Retinal pigment epithelial cell (primary cell): ENCODE measurements around the gene ATG9B.
A peak's percentile ranks its signal among the peaks of the same experiment; 100 is the strongest.

Source experiments
- DNase-seq: peaks from one replicate; pipeline ENCODE4 v3.0.0-alpha.2; 2010; ENCODE audit warnings: low read depth
- H3K4me3 ChIP-seq: 2 replicates; pipeline ENCODE4 v1.5.1; 2011; ENCODE audit warnings: mild to moderate bottlenecking, low read length, control low read depth, moderate library complexity
- TF ChIP-seq, protein P1 (sequence below): conservative IDR thresholded peaks from 2 replicates; pipeline ENCODE4 v1.5.1; 2011; ENCODE audit warnings: low read depth, low read length, control low read depth, inconsistent platforms

Gene ATG9B

DNA sequence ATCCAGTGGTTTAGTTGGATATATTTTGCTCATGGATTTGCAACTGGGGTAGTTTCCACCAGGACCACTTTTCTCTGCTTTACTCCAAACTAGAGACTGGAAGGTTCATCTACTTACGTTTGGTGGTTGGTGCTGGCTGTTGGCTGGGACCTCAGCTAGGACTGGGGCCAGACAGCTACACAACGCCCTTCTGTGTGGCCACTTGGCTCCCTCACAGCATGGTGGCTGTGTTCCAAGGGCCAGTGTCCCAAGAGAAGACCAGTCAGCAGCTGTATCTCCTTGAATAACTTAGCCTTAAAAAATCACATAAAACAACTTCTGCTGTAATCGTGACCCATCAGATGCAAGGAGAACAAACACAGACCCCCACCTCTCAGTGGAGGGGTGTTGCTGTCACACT lies 41.9 kb downstream of the ATG9B start:
- TF ChIP-seq, protein P1, sequence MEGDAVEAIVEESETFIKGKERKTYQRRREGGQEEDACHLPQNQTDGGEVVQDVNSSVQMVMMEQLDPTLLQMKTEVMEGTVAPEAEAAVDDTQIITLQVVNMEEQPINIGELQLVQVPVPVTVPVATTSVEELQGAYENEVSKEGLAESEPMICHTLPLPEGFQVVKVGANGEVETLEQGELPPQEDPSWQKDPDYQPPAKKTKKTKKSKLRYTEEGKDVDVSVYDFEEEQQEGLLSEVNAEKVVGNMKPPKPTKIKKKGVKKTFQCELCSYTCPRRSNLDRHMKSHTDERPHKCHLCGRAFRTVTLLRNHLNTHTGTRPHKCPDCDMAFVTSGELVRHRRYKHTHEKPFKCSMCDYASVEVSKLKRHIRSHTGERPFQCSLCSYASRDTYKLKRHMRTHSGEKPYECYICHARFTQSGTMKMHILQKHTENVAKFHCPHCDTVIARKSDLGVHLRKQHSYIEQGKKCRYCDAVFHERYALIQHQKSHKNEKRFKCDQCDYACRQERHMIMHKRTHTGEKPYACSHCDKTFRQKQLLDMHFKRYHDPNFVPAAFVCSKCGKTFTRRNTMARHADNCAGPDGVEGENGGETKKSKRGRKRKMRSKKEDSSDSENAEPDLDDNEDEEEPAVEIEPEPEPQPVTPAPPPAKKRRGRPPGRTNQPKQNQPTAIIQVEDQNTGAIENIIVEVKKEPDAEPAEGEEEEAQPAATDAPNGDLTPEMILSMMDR, result no peak
- no peak overlapping the region for H3K4me3 ChIP-seq
- no peak for DNase-seq

- DNase-seq, result no peak
- TF ChIP-seq, protein P1, result no peak
- no peak overlapping the region for H3K4me3 ChIP-seq
These were observed 42.6 kb downstream of the ATG9B start for GRCh38 chr7:150981644-150982043.

GRCh38 chr7:150980663-150981062 lies 43.6 kb downstream of the ATG9B start:
- H3K4me3 ChIP-seq, result no peak overlapping the region
- DNase-seq, result no peak
- TF ChIP-seq, protein P1, result peak; percentile 27

- DNase-seq, result no peak
- TF ChIP-seq, protein P1, result no peak
- no peak overlapping the region for H3K4me3 ChIP-seq
These were observed 44.4 kb downstream of the ATG9B start for GRCh38 chr7:150979713-150980390.

DNA sequence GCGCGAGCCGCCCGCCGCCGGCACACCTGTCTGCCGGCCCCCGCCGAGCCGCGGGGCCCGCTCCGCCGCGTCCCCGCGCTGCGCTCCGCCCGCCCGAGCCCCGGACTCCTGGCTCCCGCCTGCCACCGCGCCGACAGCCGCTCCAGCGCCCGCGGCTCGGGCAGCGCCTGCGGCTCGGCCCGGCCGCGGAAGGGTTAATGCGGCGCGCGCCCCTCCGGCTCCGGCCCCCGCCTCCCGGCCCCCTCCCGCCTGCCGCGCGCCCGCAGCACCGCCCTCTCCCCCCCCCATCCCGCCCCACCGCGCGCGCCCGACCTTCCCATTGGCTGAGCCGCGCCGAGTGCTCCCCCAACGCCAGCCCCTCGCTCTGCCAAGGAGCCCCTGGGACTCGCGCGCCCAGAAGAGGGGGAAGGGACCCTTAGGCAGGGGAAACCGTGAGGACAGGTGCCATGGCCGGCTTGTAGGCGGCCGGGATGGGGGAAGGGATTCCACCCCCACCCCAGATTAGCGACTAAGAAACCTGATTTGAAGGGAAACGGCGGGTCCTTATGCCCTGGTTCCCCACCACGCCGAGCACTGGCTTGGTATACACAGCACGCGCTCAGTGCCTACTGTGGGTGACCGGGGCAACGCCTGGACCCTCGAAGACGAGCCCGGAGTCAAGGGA lies 46.0 kb downstream of the ATG9B start, which contains the start of gene KCNH2:
KCNH2 (minus strand) TSS at position 196 of the 664 bp plus-strand sequence. CDS start 408 bp downstream, outside the sequence.
- TF ChIP-seq, protein P1, result no peak
- H3K4me3 ChIP-seq, result peak within 1 kb of the TSS; percentile 47
- DNase-seq, result no peak

- TF ChIP-seq, protein P1, result no peak
- DNase-seq, result no peak
- peak overlapping the region; percentile 28 for H3K4me3 ChIP-seq
These were observed 46.7 kb downstream of the ATG9B start for GRCh38 chr7:150977382-150978125.
